OCI-LY7 (cell line): Measurements from ENCODE around the gene TAGLN2. TPM values are rescaled to one million over a fixed set of nuclear protein-coding genes. Genes with fewer than 3 reads are reported as not detected.

Experiments used
- BruUV-seq: library from RNA; stranded (reverse); fragments of 400-500 nt; replicated peaks from 2 replicates; lab custom pipeline; 2021; lab: Mats Ljungman, UMichigan
- CTCF ChIA-PET: fragments of 300-600 bp; sonication (Branson Sonifier 250); formaldehyde crosslinking; loops from one replicate; lab custom pipeline; 2022; ENCODE audit warnings: antibody characterized with exemption; ENCODE audit not compliant: unreplicated experiment; lab: Charles Lee
- POLR2A ChIA-PET: fragments of 300-600 bp; sonication (Branson Sonifier 250); formaldehyde crosslinking; loops from one replicate; lab custom pipeline; 2022; ENCODE audit warnings: antibody characterized with exemption; lab: Charles Lee
- DNase-seq: peaks from one replicate; pipeline ENCODE4 v3.0.0-alpha.2; 2015; ENCODE audit warnings: low spot score
- H2AFZ ChIP-seq: fragments of 200-600 bp; sonication (generic), shearing (Covaris generic); 2 replicates; pipeline ENCODE4 v1.6.1; 2014; ENCODE audit warnings: mild to moderate bottlenecking, antibody characterized with exemption, low read length, moderate library complexity
- H3K27ac ChIP-seq: fragments of 200-600 bp; sonication (generic); 2 replicates; pipeline ENCODE4 v1.5.1; 2014; ENCODE audit warnings: mixed run types, low read depth, mild to moderate bottlenecking, moderate library complexity, low read length, inconsistent platforms; ENCODE audit not compliant: poor library complexity, severe bottlenecking
- H3K36me3 ChIP-seq: fragments of 200-600 bp; sonication (generic); 2 replicates; pipeline ENCODE4 v1.6.1; 2014; ENCODE audit warnings: mild to moderate bottlenecking, antibody characterized with exemption, low read length, moderate library complexity, mixed read lengths; ENCODE audit not compliant: insufficient read depth
- H3K4me1 ChIP-seq: fragments of 200-600 bp; sonication (generic); 2 replicates; pipeline ENCODE4 v1.5.1; 2014; ENCODE audit warnings: mild to moderate bottlenecking, low read length; ENCODE audit not compliant: insufficient read depth, poor library complexity, severe bottlenecking
- H3K4me2 ChIP-seq: fragments of 200-600 bp; sonication (generic); 2 replicates; pipeline ENCODE4 v1.6.1; 2014; ENCODE audit warnings: mild to moderate bottlenecking, low read length
- H3K4me3 ChIP-seq: fragments of 200-600 bp; sonication (generic); 2 replicates; pipeline ENCODE4 v1.5.1; 2014; ENCODE audit warnings: mild to moderate bottlenecking, low read depth, low read length; ENCODE audit not compliant: poor library complexity, severe bottlenecking
- H3K79me2 ChIP-seq: fragments of 200-600 bp; sonication (generic); 2 replicates; pipeline ENCODE4 v1.6.1; 2016; ENCODE audit warnings: low read depth, mild to moderate bottlenecking, low read length, moderate library complexity, mixed read lengths; ENCODE audit not compliant: insufficient read depth
- H3K9me2 ChIP-seq: fragments of 200-600 bp; sonication (generic); 2 replicates; pipeline ENCODE4 v1.6.1; 2016; ENCODE audit warnings: mild to moderate bottlenecking, low read length, mixed read lengths; ENCODE audit not compliant: insufficient read depth
- H3K9me3 ChIP-seq: fragments of 200-600 bp; sonication (generic); 2 replicates; pipeline ENCODE4 v1.6.1; 2014; ENCODE audit warnings: mild to moderate bottlenecking, mixed run types, low read length, mixed read lengths
- H4K20me1 ChIP-seq: fragments of 200-600 bp; sonication (generic); 2 replicates; pipeline ENCODE4 v1.6.1; 2014; ENCODE audit warnings: mild to moderate bottlenecking, antibody characterized with exemption, low read length, moderate library complexity, mixed read lengths; ENCODE audit not compliant: insufficient read depth
- CTCF ChIP-seq: fragments of 200-600 bp; sonication (generic); conservative IDR thresholded peaks from 2 replicates; pipeline ENCODE4 v1.5.1; 2014; ENCODE audit warnings: mild to moderate bottlenecking, antibody characterized with exemption, low read length, moderate library complexity, mixed read lengths
- EZH2phosphoT487 ChIP-seq: fragments of 200-600 bp; sonication (generic); IDR thresholded peaks from 2 replicates; pipeline ENCODE4 v1.6.1; 2018; ENCODE audit warnings: low read depth, borderline replicate concordance, mild to moderate bottlenecking, mixed run types, antibody characterized with exemption, low read length, moderate library complexity, mixed read lengths
- intact Hi-C: fragments of 100-400 bp; cut with micrococcal nuclease; formaldehyde crosslinking; loops from one replicate; pipeline ENCODE4 v1.10.0; 2022; ENCODE audit not compliant: unreplicated experiment
- total RNA-seq, 2 experiments: library from RNA; depleted of rRNA in 1 of 2; stranded (reverse); fragments of >200 nt in 1 of 2; shearing (Covaris generic) in 1 of 2; gene quantifications; 2 replicates each; pipeline ENCODE4 v1.2.3, GENCODE V29; 2014 to 2022

The TAGLN2 gene
- total RNA-seq, 2 experiments from 2014 or later = 193 to 215 TPM

- H3K36me3 ChIP-seq = no peaks in the 10 kb centered on the region
- H3K27ac ChIP-seq = no peak overlapping the region
- DNase-seq = no peak
- ChIA-PET POLR2A (no interaction called here), CTCF (interaction anchor here (0.6 kb wide), 1 partner anchor 10 kb away, joined by 3 read pairs; no protein-coding TSS in a partner anchor)
- no peak overlapping the region for H2AFZ ChIP-seq
- no peak overlapping the region for H3K4me2 ChIP-seq
- H3K9me3 ChIP-seq = no peaks in the 10 kb centered on the region
- no TSS peak for BruUV-seq
- H4K20me1 ChIP-seq = no peaks in the 10 kb centered on the region; the same call in 1 of the 2 replicates
- H3K79me2 ChIP-seq = no peaks in the 10 kb centered on the region
- intact Hi-C loops = no loop called here
- H3K4me1 ChIP-seq = no peaks in the 10 kb centered on the region
- no peak overlapping the region for H3K4me3 ChIP-seq
- no peaks in the 10 kb centered on the region for H3K9me2 ChIP-seq
- no peak for TF ChIP-seq CTCF
- TF ChIP-seq EZH2phosphoT487 = no peak
Measured at GRCh38 chr1:159949123-159949522, 23.8 kb upstream of the TAGLN2 start.

GRCh38 chr1:159947942-159948341 is 22.6 kb upstream of the TAGLN2 start:
- TF ChIP-seq EZH2phosphoT487 (no peak), CTCF (no peak)
- Histone ChIP-seq H3K4me2 (no peak overlapping the region), H2AFZ (no peak overlapping the region), H3K9me2 (no peaks in the 10 kb centered on the region), H3K27ac (no peak overlapping the region), H3K9me3 (no peaks in the 10 kb centered on the region), H3K36me3 (no peaks in the 10 kb centered on the region), H3K4me3 (no peak overlapping the region), H3K4me1 (no peaks in the 10 kb centered on the region), H3K79me2 (no peaks in the 10 kb centered on the region), H4K20me1 (no peaks in the 10 kb centered on the region; the same call in 1 of the 2 replicates)
- POLR2A ChIA-PET = no interaction called here
- BruUV-seq = no TSS peak
- intact Hi-C loops = no loop called here
- CTCF ChIA-PET = no interaction called here
- no peak for DNase-seq
